Brain pericyte (primary cell): ENCODE data around the gene PPM1H.

Experiments
- DNase-seq: peaks from one replicate; pipeline ENCODE4 v3.0.0-alpha.2; 2012; ENCODE audit warnings: low read depth, low spot score

Gene PPM1H

GRCh38 chr12:62873826-62874448, 61.0 kb downstream of the PPM1H start:
- no peak for DNase-seq

- no peak for DNase-seq
These were observed 61.7 kb downstream of the PPM1H start for GRCh38 chr12:62873116-62873825.

- no peak for DNase-seq
These were observed 66.1 kb downstream of the PPM1H start for GRCh38 chr12:62868820-62869219.

GRCh38 chr12:62866451-62867082, 68.4 kb downstream of the PPM1H start:
- DNase-seq, result no peak

- no peak for DNase-seq
These were observed 69.0 kb downstream of the PPM1H start for GRCh38 chr12:62865937-62866336.

- DNase-seq, result no peak
These were observed 69.9 kb downstream of the PPM1H start for GRCh38 chr12:62865065-62865464.

GRCh38 chr12:62862259-62862881, 72.6 kb downstream of the PPM1H start:
- no peak for DNase-seq

- DNase-seq, result no peak
These were observed 73.4 kb downstream of the PPM1H start for GRCh38 chr12:62861586-62861985.

- DNase-seq, result no peak
These were observed 74.2 kb downstream of the PPM1H start for GRCh38 chr12:62860501-62861411.

- no peak for DNase-seq
These were observed 74.9 kb downstream of the PPM1H start for GRCh38 chr12:62860020-62860419.

GRCh38 chr12:62859321-62859737, 75.6 kb downstream of the PPM1H start:
- DNase-seq, result no peak

- DNase-seq, result no peak
These were observed 78.5 kb downstream of the PPM1H start for GRCh38 chr12:62856454-62856853.

- no peak for DNase-seq
These were observed 80.9 kb downstream of the PPM1H start for GRCh38 chr12:62854024-62854423.

GRCh38 chr12:62849398-62849797, 85.6 kb downstream of the PPM1H start:
- no peak for DNase-seq

GRCh38 chr12:62848418-62848817, 86.5 kb downstream of the PPM1H start:
- no peak for DNase-seq

- no peak for DNase-seq
These were observed 87.2 kb downstream of the PPM1H start for GRCh38 chr12:62847709-62848108.

- DNase-seq, result no peak
These were observed 88.5 kb downstream of the PPM1H start for GRCh38 chr12:62846491-62846890.

- no peak for DNase-seq
These were observed 90.0 kb downstream of the PPM1H start for GRCh38 chr12:62844915-62845314.

- no peak for DNase-seq
These were observed 91.2 kb downstream of the PPM1H start for GRCh38 chr12:62843716-62844115.

- DNase-seq, result no peak
These were observed 93.1 kb downstream of the PPM1H start for GRCh38 chr12:62841846-62842245.

GRCh38 chr12:62840806-62841205, 94.1 kb downstream of the PPM1H start:
- DNase-seq, result no peak
